NCI-H2107 (cell line): ENCODE results near the gene PHKB.

Source experiments
- DNase-seq: peaks from one replicate; lab custom pipeline; 2025; lab: John Stamatoyannopoulos, UW

PHKB gene

GRCh38 chr16:47693226-47693625, 232.1 kb downstream of the PHKB start:
- DNase-seq, result no peak

GRCh38 chr16:47694543-47694942, 233.4 kb downstream of the PHKB start:
- DNase-seq, result no peak

GRCh38 chr16:47695756-47696155, 234.6 kb downstream of the PHKB start:
- DNase-seq, result no peak

DNA sequence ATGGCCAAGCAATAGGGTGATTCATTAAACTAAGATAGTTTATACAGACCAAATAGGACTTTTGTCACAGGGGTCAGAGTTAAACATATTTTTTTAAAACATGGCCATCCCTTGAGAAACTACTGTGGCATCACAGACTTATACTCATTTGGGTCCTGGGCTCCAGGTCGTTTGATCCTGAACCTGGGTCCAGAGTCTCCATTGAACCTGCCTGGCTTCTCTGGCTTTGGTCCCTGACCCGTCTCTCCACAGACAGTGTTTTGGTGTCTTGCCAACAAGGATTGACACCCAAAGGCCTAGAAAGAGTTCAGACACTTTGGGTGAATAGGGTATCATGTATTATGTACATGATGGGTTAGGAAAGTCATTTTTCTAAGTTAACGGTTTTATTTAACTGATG, 236.7 kb downstream of the PHKB start:
- DNase-seq, result no peak

DNA sequence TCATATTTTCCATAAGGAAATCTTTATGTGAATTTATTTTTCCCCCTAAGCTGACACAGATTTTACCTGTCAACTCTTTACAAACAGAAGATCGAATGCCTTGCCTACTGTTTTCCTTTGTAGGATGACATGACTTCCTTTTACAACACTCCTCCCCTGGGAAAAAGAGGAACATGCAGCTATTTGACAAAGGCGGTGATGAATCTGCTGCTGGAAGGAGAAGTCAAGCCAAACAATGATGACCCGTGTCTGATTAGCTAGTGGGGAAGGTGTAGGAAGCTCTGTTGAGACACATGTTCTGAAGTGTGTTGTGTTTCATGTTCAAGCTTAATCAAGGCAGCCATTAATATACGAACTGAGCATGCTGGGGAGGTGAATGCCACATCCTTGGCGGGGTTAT, 238.0 kb downstream of the PHKB start:
- DNase-seq, result no peak

- DNase-seq, result no peak
These were observed 239.9 kb downstream of the PHKB start for GRCh38 chr16:47700857-47701587.

- DNase-seq, result no peak
These were observed 244.1 kb downstream of the PHKB start for GRCh38 chr16:47705266-47705665.

- no peak for DNase-seq
These were observed 250.7 kb downstream of the PHKB start for GRCh38 chr16:47711809-47712208.

- no peak for DNase-seq
These were observed 251.4 kb downstream of the PHKB start for GRCh38 chr16:47712276-47713224.

- no peak for DNase-seq
These were observed 252.1 kb downstream of the PHKB start for GRCh38 chr16:47713225-47713595.

- DNase-seq, result no peak
These were observed 254.4 kb downstream of the PHKB start for GRCh38 chr16:47715442-47716083.

- no peak for DNase-seq
These were observed 255.4 kb downstream of the PHKB start for GRCh38 chr16:47716571-47716970.

DNA sequence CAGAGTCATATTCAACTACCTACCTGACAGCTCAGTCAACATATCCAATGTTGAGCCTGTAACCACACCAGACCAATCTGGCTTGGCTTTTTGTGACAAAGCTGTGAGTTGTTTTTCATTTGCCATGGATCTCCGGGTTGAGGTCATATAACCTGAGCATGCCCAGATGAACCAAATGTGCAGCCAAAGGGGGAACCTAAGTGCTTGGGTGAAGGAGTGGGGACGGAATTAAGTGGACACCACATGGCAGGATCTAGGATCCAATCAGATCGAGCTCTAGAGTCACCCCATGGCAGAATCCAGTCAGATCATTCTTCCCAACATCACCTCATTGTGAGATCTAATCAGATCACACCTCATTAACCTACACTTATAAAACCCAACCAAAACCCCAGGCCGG, 258.6 kb downstream of the PHKB start:
- DNase-seq, result no peak

GRCh38 chr16:47721006-47721637, 260.0 kb downstream of the PHKB start:
- no peak for DNase-seq

DNA sequence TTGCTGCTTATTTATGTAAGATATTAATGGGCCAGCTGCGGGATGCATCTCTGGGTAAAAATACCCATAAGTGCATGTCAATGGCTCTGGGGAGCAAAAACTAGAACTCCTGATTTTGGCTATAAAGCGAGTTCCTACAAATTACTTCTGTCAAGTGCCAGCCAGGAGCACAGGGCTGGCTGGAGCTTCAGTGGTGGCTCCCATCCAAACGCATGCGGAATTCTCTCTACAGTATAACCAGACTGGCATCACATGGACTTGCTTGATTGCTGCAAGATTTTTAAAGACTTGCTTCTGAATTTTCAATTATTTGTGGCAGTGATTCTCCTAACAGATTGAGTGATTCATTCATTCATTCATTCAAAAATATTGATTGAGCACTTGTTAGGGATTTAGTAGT, 260.9 kb downstream of the PHKB start:
- no peak for DNase-seq

- no peak for DNase-seq
These were observed 263.1 kb downstream of the PHKB start for GRCh38 chr16:47724115-47724785.

DNA sequence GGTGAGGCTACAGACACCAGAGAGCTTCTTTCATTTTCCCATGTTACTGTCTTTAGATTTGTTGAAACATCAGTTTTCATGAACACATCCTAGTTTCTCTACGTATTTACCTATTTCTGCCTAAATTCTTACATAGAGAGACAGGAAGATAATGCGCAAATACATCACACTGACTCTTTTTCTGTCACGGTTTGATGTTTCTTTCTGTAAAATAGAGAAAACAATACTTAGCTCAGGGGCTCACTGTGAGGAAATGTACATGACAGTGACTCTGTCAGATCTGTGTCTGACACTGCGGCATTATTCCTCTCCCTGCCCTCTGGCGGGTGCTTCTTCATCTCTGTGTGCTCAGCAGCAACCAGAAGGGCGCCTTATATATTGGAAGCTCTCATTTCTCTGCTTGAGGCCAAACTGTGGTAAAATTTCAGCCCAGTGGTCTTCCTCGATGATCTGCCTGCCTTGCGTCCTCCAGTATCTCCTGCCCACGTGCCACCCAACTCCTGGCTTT, 264.1 kb downstream of the PHKB start:
- no peak for DNase-seq

GRCh38 chr16:47726031-47726675, 265.0 kb downstream of the PHKB start:
- no peak for DNase-seq

GRCh38 chr16:47727131-47727530, 266.0 kb downstream of the PHKB start:
- DNase-seq, result no peak

DNA sequence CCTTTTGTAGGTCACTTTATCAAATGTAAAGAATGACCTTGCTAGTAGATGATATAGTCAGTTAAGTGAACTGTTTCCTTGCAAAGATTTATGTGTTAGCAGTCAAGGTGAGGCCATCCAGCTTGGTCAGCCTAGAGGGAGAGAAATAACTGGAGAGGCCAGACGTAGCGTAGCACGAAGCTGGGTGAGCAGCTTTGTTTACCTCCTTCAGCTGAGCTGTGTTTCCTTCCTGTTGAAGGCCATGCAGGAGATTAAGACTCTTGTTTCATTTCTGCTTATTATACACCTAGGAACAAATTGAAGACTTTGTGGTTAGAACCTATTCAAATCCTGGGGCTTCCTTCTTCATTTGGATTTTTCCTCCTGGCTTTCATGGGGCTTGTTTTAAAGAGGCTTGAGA, 267.1 kb downstream of the PHKB start:
- no peak for DNase-seq

DNA sequence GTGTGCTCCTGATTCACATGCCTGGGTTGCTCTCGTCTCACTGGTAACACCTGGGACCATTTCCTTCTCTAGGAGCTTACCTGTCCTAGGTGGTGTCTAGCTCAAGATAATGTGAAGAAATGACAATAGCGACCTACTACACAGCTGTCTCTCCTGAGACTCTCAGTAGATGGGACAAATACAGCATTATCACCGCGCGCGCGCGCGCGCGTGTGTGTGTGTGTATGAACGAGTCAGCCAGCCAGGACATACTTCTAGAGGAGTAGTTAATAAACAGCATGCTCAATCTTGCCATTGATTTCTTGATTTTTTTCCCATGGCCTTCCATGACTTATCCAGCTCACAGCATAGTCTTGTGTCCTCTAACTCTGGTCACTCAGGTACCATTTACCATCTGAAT, 268.6 kb downstream of the PHKB start:
- no peak for DNase-seq
